ENCODE measurements around the gene FKBP4.
A peak's percentile ranks its signal among the peaks of the same experiment; 100 is the strongest.
"Not testable (repeated sequence)": the region's sequence is repeated elsewhere in the genome, so short reads cannot be mapped to it uniquely, and the experiment has no call there.

Gene FKBP4

GRCh38 chr12:2794736-2795289 lies at the start of gene FKBP4:
Gene FKBP4, plus strand, starts transcription at chr12:2794970. Its CDS starts 170 bp downstream, at chr12:2795140.
- peak; percentile 92 for DNase-seq

- no peak for DNase-seq
These were observed 49.1 kb upstream of the FKBP4 start for GRCh38 chr12:2745655-2746054.

DNA sequence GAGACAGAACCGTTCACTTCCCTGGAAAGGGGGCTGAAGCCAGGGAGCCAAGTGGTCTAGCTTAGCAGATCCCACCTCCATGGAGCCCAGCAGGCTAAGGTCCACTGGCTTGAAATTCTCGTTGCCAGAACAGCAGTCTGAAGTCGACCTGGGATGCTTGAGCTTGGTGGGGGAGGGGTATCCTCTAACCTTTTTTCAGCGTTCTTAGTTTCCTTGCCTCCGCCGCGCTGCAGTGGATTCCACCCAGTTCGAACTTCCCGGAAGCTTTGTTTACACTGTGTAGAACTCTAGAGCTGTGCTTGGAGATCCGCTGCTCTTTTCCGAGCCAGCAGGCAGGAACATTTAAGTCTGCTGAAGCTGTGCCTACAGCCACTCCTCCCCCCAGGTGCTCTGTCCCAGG lies 45.2 kb upstream of the FKBP4 start:
- no peak for DNase-seq

- no peak for DNase-seq
These were observed 44.6 kb upstream of the FKBP4 start for GRCh38 chr12:2750185-2750584.

- DNase-seq: no peak
These were observed 43.5 kb upstream of the FKBP4 start for GRCh38 chr12:2751230-2751629.

- DNase-seq: no peak
These were observed 43.1 kb upstream of the FKBP4 start for GRCh38 chr12:2751686-2752085.

- DNase-seq: peak; percentile 61
These were observed 41.9 kb upstream of the FKBP4 start for GRCh38 chr12:2752676-2753371.

DNA sequence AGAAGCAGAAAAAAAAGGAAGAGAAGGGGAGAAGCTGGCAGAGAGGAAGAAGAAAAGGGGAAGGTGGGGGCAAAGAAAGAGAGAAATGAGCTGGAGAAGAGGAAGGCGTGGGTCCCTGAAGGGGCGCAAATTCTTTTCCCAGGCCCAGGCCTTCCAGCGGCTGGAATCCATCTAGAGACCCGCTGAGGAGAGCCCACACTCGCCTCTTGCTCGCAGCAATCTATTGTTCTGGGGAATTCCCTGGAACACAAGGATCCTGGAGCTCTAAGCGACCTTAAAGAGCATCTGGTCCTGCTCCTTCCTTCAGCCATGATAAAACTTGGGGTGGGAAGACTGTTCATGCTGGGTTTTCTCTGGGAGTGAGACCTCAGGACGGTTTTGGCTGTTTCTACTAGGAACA lies 41.2 kb upstream of the FKBP4 start:
- no peak for DNase-seq

DNA sequence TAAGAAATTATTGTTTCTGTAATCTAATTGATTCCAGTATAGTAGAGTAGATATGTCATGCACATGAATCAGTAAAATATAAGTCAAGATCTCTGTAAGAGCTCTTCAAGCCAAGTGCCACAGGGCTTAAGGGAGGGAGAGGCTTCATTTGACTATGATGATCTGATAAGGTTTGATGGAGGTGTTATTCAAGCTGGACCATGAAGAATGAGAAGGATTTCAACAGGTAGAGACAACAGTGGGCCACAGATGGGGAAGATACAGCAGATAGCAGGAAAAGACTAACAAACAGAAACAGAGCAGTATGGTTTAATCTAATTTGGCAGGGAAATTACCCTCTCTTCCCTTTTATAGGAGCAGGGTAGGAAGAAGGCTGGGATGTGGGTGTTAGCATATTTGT lies 40.6 kb upstream of the FKBP4 start:
- DNase-seq: no peak

- DNase-seq: no peak
These were observed 38.0 kb upstream of the FKBP4 start for GRCh38 chr12:2756756-2757155.

DNA sequence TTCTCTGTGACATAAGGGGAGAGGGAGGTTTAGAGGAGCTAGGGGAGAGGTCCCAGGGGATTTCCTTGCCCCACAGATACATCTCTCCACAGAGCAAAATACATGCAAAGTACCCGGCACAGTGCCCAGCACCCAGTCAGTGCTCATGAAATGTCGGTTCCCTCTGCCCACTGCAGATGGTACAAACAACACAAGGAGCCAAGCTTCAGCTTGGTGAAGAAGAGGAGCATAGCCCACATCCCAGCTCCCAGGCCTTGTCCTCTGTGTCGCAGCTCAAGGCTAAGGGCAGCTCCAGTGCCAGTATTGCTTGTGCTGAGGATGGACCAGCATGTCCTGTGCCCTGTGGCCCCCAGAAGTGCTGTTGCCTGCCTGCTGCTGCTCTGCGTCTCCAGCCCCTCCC lies 35.0 kb upstream of the FKBP4 start:
- no peak for DNase-seq

DNA sequence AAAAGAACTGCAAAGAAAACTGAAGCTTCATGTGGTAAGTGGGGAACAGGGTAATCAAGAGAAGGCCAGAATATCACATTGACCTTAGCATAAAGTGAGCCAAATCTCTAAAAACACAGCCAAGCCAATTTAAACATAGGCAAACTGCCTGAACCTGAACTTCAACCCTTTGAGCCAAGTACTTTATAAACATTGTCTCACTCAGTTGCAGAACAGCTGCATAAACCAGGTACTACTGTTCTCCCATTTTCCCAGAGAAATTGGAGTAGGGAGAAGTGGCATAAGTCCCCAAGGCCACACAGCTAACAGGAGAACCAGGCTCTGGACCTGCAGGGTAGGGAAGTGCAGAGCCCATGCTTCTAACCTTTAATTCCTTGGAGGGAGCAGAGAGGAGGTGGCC lies 30.4 kb upstream of the FKBP4 start:
- no peak for DNase-seq

DNA sequence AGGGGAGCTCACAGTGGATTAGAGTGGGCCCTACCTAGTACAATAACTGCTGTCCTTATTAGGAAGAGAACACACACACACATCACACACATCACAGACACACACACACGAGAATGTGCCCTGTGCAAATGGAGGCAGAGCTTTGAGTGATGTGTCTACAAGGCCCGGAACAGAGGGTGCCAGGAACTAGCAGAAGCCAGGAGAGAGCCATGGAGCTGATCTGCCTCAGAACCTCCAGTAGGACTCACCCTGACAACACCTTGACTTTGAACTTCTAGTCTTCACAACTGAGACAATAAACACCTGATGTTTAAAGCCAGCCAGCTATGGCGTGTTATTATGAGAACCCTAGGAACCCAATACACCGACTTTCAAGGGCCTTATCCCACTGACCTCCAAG lies 29.7 kb upstream of the FKBP4 start:
- no peak for DNase-seq

GRCh38 chr12:2765608-2766007 lies 29.2 kb upstream of the FKBP4 start:
- DNase-seq: no peak

DNA sequence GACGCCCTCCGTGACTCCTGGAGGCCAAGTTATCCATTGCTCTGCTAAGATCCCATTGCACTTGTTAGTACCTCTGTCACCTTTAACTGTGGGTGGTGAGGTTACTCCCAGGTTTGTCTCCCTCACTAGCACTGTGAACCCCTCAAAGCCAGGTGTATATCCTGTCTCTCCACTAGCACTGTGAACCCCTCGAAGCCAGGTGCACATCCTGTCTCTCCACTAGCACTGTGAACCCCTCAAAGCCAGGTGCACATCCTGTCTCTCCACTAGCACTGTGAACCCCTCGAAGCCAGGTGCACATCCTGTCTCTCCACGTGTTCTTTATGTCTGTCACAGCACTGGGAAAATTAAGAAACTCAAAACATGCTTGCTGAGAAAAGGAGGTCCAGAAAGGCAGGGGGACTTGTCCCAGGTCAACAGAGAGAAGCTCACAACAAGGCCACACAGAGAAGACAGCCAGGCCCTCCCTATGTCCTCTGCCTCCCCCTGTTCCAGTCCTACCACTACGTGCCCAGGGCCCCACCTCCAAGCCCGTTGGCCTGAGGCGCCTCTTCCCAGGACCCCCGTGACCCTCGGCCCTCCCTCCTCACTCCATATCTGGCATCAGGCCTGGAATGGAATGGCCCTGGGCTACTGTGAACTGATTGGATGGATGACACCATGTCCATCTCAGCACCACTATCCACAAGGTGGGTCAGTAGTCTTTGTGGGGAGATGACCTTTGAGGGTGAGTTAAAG lies 26.4 kb upstream of the FKBP4 start:
- DNase-seq: no peak

DNA sequence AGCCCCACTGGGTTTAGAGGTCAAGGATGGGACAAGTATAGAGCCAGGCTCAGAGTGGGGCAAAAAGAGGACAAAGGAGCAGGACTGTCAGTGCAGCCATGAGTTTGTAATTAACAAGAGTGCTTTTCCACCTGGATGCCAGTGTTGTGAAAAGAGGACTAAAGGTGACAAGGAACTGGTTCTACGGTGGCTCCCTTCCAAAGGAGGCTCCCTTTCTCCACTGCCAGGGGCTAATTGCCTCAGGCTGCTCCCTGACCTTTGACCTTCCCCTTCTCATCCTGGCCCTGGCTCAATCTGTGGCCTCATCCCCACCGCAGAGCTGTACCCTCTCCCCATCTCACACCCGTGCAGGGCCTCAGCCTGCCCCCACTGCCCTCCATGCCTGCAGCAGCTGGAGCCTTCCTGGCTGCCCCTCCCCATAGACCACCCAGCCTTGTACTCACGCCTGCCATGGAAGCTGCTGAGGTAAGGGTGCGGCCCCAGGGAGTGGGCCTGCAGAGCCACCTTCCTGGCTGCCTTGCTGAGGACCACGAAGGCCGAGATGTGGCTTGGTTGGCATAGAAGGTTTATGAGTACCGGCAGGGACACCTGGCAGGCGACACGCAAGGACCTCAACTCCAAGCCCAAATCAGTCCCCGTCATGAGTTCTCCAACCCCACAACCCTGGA lies 24.8 kb upstream of the FKBP4 start:
- no peak for DNase-seq

DNA sequence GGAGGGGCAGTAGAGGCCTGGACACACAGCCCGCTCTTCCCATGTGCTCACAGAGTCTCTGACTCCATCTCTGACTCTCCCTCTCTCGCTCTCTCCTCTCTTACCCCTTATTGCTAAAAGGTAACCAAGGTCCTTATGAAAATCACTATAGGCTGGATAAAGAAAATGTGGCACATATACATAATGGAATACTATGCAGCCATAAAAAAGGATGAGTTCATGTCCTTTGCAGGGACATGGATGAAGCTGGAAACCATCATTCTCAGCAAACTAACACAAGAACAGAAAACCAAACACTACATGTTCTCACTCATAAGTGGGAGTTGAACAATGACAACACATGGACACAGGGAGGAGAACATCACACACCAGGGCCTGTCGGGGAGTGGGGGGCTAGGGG lies 24.2 kb upstream of the FKBP4 start:
- DNase-seq: not testable (repeated sequence)

DNA sequence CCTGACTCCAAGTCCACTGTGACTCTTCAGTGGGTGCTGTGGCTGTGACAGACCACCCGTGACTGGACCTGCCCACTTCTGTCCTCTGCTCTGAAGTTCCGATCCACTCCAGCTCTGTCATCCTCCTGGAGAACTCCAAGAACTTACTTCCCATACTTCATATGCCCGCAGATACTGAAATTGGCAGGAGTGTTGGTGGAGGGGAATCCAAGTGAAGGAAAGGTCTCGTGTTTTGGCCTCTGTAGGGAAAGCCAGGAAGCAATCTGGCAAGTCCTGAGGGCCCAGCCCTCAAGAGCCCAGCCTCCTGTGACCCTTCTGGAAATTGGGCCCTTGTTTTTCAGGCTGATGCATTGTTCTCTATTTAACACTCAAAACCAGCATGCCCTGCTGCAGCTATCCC lies 22.4 kb upstream of the FKBP4 start:
- no peak for DNase-seq

DNA sequence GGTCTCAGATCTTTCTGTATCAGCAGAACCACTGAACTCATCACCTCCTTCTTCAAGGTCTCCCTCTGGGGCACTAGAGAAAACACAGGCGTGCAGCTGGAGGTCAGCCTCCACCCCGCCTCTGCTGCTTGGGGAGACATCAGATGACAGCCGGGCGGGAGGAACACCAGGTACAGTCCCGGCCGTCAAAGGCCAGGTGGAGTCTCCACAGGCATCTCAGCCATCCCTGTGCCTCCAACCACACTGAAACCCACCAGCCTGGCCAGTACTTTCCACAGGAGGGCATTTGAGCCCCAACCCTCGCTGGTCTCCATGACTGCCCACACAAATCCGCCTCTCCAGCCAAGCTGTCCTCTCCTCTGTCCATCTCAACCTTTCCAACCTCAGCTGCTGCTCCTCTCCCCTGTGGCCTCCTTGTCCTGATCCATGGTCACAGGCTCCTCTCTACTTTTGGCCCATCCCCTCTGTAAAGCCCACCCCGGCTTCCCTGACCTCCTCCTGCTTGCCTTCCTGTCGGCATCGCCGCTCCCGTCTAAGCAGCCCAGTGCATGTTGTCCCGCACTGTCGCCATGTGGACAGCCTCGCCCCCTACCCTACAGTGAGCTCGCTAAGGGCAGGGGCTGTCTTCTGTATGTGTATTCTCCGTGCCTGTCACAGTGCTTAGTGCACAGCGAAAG lies 21.4 kb upstream of the FKBP4 start:
- no peak for DNase-seq

- DNase-seq: no peak
These were observed 19.3 kb upstream of the FKBP4 start for GRCh38 chr12:2775431-2775830.

GRCh38 chr12:2776129-2776806 lies 18.5 kb upstream of the FKBP4 start:
- DNase-seq: no peak

- no peak for DNase-seq
These were observed 15.5 kb upstream of the FKBP4 start for GRCh38 chr12:2779281-2779680.
